HCT116 (cell line): ENCODE results near the gene PDE4D.

ENCODE experiments used
- EZH2 ChIP-seq: fragments of 200-600 bp; sonication (generic); IDR thresholded peaks from 2 replicates; pipeline ENCODE4 v1.6.1; 2017; ENCODE audit warnings: antibody characterized with exemption, mixed run types
- POLR2A ChIP-seq: IDR thresholded peaks from 2 replicates; pipeline ENCODE4 v1.7.0; 2011; ENCODE audit warnings: borderline replicate concordance; ENCODE audit not compliant: insufficient read depth, insufficient read length; ENCODE audit errors: extremely low read depth
- POLR2AphosphoS5 ChIP-seq: IDR thresholded peaks from 2 replicates; pipeline ENCODE4 v1.6.1; 2011; ENCODE audit warnings: mild to moderate bottlenecking, low read depth, low read length, moderate library complexity
- TF ChIP-seq, protein P1 (sequence below), 3 experiments: fragments of 200-600 bp in 1 of 3; sonication (generic) in 1 of 3; IDR thresholded peaks in 2 of 3; conservative IDR thresholded peaks in 1 of 3; 2 replicates each; pipeline ENCODE4 v1.5.1; 2012 to 2017; ENCODE audit warnings: low read depth in 2 of 3, low read length in 2 of 3, antibody characterized with exemption in 1 of 3, borderline replicate concordance in 1 of 3, control low read depth in 1 of 3, mild to moderate bottlenecking in 1 of 3, mixed read lengths in 1 of 3, mixed run types in 1 of 3, moderate library complexity in 1 of 3; ENCODE audit not compliant: insufficient read depth in 1 of 3
- TF ChIP-seq, protein P2 (sequence below): IDR thresholded peaks from 2 replicates; pipeline ENCODE4 v1.6.1; 2012

DNA sequence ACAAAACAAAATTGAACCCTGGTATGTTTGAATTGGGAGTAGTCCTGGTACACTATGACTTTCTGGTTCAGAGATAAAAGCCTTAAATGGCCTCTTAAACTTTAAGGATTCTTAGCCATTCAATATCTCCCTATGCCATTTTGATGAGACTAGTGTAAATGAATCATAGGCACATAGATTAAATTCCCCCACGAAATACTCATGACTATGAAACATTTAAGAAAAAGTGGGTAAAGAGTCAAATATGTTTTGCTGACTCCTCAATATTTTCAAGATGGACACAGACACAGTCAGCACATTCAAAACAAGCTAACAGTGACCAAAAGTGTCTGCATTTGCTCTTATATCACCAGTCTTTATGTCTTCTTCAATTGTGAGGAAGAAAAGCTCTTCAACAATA is 278.3 kb downstream of the PDE4D start:
- TF ChIP-seq, protein P1, sequence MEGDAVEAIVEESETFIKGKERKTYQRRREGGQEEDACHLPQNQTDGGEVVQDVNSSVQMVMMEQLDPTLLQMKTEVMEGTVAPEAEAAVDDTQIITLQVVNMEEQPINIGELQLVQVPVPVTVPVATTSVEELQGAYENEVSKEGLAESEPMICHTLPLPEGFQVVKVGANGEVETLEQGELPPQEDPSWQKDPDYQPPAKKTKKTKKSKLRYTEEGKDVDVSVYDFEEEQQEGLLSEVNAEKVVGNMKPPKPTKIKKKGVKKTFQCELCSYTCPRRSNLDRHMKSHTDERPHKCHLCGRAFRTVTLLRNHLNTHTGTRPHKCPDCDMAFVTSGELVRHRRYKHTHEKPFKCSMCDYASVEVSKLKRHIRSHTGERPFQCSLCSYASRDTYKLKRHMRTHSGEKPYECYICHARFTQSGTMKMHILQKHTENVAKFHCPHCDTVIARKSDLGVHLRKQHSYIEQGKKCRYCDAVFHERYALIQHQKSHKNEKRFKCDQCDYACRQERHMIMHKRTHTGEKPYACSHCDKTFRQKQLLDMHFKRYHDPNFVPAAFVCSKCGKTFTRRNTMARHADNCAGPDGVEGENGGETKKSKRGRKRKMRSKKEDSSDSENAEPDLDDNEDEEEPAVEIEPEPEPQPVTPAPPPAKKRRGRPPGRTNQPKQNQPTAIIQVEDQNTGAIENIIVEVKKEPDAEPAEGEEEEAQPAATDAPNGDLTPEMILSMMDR (IDR thresholded peaks at IDR 0.05 in 2 of 3, conservative IDR thresholded peaks at IDR 0.05 in 1 of 3; ENCODE audit: borderline replicate concordance in 1 of 3, insufficient read depth in 1 of 3, low read depth in 2 of 3, low read length in 2 of 3), result no peak
- TF ChIP-seq POLR2A, result no peak
- TF ChIP-seq, protein P2, sequence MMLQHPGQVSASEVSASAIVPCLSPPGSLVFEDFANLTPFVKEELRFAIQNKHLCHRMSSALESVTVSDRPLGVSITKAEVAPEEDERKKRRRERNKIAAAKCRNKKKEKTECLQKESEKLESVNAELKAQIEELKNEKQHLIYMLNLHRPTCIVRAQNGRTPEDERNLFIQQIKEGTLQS, result no peak
- no peak for TF ChIP-seq EZH2
- no peak for TF ChIP-seq POLR2AphosphoS5
